ENCODE measurements around the gene OR51E2.

GRCh38 chr11:4641501-4641900 lies 56.2 kb downstream of the OR51E2 start:
- TF ChIP-seq CREB1 (CRISPR knock-in tag; IDR thresholded peaks at IDR 0.05; ENCODE audit: low read depth) = no peak
- TF ChIP-seq CTCF (conservative IDR thresholded peaks at IDR 0.05; ENCODE audit: low read depth in 2 of 2) = no peak
- no peak for TF ChIP-seq NANOG (IDR thresholded peaks at IDR 0.05; ENCODE audit: borderline replicate concordance)

All from GM23338 (cell line).